GM19467 (cell line): Measurements from ENCODE around the gene SLC25A1.

ENCODE experiments used
- ATAC-seq: cut with Tn5 transposase; IDR thresholded peaks from one replicate; pipeline ENCODE4 v1.9.1; 2021; ENCODE audit warnings: mild to moderate bottlenecking, moderate library complexity; ENCODE audit not compliant: unreplicated experiment

Gene SLC25A1

GRCh38 chr22:19178657-19179496 lies at the start of gene SLC25A1:
SLC25A1 (minus strand) TSS chr22:19178736; CDS start chr22:19178673, 63 bp downstream.
- ATAC-seq: no peak

- ATAC-seq: no peak
Observed at GRCh38 chr22:19228179-19228578, 49.6 kb upstream of the SLC25A1 start.

- ATAC-seq: no peak
Observed at GRCh38 chr22:19226428-19226827, 47.9 kb upstream of the SLC25A1 start.

GRCh38 chr22:19225560-19225959 lies 47.0 kb upstream of the SLC25A1 start:
- ATAC-seq: no peak

GRCh38 chr22:19224985-19225384 lies 46.4 kb upstream of the SLC25A1 start:
- no peak for ATAC-seq

GRCh38 chr22:19224557-19224956 lies 46.0 kb upstream of the SLC25A1 start:
- ATAC-seq: no peak

GRCh38 chr22:19223617-19224016 lies 45.1 kb upstream of the SLC25A1 start:
- no peak for ATAC-seq

GRCh38 chr22:19223110-19223509 lies 44.6 kb upstream of the SLC25A1 start:
- no peak for ATAC-seq

GRCh38 chr22:19222242-19223005 lies 43.9 kb upstream of the SLC25A1 start:
- ATAC-seq: no peak

GRCh38 chr22:19220867-19221266 lies 42.3 kb upstream of the SLC25A1 start:
- no peak for ATAC-seq

GRCh38 chr22:19218541-19219233 lies 40.2 kb upstream of the SLC25A1 start:
- no peak for ATAC-seq

- ATAC-seq: no peak
Observed at GRCh38 chr22:19216579-19216978, 38.0 kb upstream of the SLC25A1 start.

- ATAC-seq: no peak
Observed at GRCh38 chr22:19215360-19215759, 36.8 kb upstream of the SLC25A1 start.

- no peak for ATAC-seq
Observed at GRCh38 chr22:19214078-19214473, 35.5 kb upstream of the SLC25A1 start.

GRCh38 chr22:19213442-19214077 lies 35.0 kb upstream of the SLC25A1 start:
- ATAC-seq: no peak

- no peak for ATAC-seq
Observed at GRCh38 chr22:19213001-19213400, 34.5 kb upstream of the SLC25A1 start.

- ATAC-seq: no peak
Observed at GRCh38 chr22:19212302-19212870, 33.9 kb upstream of the SLC25A1 start.

GRCh38 chr22:19210188-19210587 lies 31.7 kb upstream of the SLC25A1 start:
- ATAC-seq: no peak

- no peak for ATAC-seq
Observed at GRCh38 chr22:19208287-19208847, 29.8 kb upstream of the SLC25A1 start.

GRCh38 chr22:19207884-19208283 lies 29.3 kb upstream of the SLC25A1 start:
- no peak for ATAC-seq
